Midbrain (tissue), 1 donor: Measurements from ENCODE around the gene FSTL4.

Experiments
- DNase-seq: peaks from one replicate; lab custom pipeline; 2025; lab: John Stamatoyannopoulos, UW

FSTL4 gene

DNA sequence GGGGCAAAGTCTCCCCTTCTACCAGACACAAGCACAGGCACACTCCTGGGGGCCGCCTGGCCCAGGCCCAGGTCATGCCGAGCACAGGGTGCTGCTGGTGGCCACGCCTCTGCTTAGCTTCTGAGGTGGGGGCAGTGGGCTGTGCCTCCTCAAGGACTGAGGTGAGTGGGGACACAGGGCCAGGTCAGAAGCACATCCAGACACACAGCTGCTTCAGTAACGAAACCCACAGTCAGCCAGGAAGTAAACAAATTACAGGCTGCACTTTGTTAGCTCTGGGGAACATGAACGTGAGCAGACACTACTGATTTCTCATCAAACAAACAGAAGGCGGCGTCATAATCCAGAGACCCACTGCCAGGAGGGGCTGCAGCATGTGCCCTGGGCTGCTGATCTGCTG is 368.1 kb downstream of the FSTL4 start:
- no peak for DNase-seq

DNA sequence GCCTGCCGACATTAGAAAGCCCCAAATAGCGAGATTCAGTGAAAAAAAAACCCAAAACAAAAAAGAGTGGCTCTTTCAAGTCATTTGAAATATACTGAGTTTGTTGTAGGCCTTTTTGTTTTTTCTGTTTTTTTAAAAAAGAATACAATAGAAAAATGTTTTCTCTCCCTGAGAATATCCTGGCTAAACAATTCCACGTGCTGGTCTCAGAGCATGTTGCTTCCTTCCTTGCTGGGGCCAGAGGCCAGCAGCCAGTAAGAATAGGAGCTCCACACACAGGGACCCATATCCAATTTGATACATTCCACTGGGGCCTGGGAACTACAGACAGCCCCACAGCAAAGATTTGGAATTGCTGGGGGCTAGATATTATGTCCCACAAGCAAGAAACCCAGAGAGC is 369.1 kb downstream of the FSTL4 start:
- no peak for DNase-seq

DNA sequence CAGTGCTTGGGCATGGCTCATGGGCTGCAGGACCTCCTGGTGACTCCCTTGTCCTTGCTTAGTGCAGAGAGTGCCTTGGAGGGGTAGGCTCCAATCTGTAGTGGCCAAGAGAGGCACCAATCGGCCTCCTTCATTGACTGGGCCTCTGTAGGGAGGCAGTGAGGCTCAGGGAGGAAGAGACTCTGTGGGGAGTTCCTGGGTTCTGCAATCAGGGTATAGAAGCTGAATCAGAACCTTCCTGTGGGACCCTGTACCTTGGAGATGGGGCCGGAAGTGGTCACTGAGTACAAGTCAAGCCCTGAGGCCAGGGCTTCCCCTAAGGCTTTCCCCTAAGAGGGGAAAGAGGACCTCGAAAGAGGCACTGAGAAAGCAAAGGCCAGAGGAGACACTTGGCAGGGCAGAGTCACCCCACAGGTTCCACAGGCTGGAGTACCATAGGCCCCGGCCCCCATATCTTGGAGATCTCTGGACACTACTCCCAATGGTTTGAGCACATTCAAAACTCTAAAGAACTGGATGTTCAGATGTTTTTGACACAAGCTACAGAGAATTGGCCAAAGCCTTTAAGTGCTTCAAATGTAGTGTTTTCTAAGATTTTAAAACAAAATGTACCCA is 370.0 kb downstream of the FSTL4 start:
- no peak for DNase-seq

DNA sequence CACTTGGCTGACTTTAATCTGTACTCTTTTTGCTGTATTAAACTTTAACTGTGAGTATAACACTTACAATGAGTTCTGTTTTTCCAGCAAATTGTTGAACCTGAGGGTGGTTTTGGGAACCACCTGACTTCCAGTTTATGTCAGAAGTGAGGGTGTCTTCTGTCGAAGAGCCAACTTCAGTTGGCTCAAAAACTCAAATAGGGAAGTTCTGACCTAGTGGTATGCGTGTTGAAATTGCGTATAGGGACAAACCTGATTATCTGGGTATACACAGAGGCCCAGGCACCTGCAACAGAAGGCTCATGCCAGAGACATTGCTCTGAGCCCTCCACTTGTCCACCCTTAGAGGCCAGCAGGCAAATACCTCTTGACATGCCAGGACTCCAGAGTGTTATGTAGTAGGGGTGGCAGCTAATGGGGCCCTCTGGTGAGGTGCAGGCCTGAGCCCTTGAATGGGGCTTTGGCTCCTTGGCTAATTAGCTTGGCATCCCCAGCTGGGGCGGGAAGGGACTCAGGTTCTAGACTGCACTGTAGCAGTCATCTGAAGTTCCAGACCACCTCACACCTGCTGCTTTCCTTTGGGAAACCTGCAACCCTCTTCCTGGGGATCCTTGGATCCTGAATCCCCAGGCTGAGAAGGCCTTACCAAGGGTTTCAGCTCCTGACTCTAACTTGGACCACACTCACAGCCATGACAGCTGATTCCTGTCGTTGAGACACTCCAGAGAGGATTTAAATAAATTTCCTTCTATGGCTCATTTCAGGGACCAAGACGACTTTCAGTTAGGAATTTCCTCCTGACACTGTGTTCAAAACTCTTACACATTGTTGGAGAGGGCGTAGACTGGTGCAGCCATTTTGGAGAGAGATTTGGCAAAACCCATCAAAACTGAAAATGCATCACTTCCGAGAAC is 370.9 kb downstream of the FSTL4 start:
- no peak for DNase-seq

- DNase-seq, result no peak
These were observed 371.8 kb downstream of the FSTL4 start for GRCh38 chr5:133240425-133241091.

- no peak for DNase-seq
These were observed 373.7 kb downstream of the FSTL4 start for GRCh38 chr5:133238426-133239205.

DNA sequence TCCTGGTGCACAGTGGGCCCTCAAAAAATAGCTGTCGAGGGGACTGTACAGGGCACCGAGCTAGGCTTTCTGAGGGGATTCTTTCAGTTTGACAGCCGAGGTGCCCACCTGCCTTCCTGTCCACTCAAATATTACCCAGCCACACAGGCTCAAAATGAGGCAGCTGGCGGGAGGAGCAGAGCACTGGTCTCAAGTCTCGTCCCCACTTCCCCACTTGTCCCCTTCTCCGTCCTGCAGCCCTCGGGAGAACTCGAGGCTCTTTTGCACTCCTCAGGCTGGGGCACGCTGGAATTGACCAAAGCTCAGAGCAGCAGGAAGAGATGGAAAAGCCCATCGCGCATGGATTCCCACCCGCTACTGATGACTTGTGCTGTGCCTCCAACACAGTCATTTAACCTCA is 375.4 kb downstream of the FSTL4 start:
- no peak for DNase-seq

GRCh38 chr5:133236541-133236951 is 375.8 kb downstream of the FSTL4 start:
- DNase-seq, result no peak

- DNase-seq, result no peak
These were observed 376.5 kb downstream of the FSTL4 start for GRCh38 chr5:133235696-133236426.

DNA sequence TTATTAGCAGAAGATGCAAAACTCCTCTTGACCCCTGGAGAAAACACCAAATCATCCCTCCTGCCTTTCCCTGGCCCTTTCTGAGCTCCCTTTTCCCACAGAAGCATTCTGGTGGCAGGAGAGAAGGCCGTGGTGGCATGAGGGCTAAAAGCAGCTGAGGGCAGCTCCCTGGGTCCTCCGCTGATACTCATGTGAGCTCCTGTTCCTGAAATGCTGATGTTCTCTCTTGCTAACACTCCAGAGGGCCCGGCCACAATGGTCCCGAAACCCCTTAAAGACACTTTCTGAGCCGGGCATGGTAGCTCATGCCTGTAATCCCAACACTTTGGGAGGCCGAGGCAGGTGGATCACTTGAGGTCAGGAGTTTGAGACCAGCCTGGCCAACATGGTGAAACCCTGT is 377.4 kb downstream of the FSTL4 start:
- DNase-seq, result no peak

GRCh38 chr5:133234273-133234672 is 378.1 kb downstream of the FSTL4 start:
- no peak for DNase-seq

- no peak for DNase-seq
These were observed 378.7 kb downstream of the FSTL4 start for GRCh38 chr5:133233616-133234015.

DNA sequence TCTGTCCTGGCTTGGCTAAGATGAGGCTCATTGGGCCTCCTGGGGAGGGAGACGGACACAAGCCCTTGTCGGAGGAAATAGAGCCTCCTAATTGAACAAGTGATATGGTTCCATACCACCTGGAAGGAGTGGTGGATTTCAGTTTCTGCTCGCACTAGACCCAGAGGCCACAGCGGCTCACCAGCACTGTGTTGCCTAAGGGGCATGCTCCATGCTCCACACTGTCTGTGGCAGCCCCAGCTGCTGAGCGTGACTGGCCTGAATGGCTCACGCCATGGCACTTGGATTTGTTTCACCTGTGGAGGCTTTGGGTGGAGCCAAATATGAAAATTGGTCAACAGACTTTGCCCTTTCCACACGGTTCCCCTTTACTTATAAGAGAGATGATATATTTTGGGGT is 379.4 kb downstream of the FSTL4 start:
- DNase-seq, result no peak

GRCh38 chr5:133232435-133232834 is 379.9 kb downstream of the FSTL4 start:
- no peak for DNase-seq

DNA sequence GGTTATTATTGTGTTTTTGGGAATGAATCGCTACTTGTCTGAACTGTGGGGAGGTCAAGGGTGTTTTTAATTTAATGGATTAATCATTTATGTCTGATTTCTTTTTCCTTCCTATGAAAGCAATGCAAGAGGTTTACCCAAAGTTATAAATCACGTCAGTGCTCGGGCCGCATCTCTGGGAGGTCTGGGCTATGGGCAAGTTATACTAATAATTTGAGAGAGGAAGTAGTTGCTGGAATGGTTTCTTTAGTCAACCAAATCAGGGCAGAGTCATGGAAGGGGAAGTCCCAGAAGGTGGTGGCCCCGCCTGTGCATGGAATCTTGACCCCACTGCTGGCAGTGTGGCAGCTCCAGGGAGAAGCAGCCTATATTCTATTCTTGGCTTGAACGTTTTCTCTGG is 380.3 kb downstream of the FSTL4 start:
- no peak for DNase-seq

- DNase-seq, result no peak
These were observed 381.3 kb downstream of the FSTL4 start for GRCh38 chr5:133230823-133231578.

- DNase-seq, result no peak
These were observed 382.2 kb downstream of the FSTL4 start for GRCh38 chr5:133229931-133230664.

DNA sequence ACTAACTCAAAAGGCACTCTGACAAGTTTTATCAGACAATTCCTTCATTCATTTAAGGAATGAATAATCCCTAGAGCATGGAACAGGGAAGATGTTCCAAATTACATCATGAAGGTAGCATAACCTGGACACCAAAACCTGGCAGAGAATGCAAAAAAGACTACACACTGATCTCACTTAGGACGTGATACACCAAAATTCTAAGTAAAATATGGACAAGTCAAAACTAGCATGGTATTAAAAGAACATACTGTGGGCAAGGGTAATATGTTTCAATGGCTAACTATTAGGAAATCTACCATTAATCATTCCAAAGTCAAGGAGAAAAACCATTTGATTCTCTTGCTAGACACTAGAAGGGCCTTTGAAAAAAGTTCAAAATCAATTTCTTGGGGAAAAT is 384.0 kb downstream of the FSTL4 start:
- no peak for DNase-seq

DNA sequence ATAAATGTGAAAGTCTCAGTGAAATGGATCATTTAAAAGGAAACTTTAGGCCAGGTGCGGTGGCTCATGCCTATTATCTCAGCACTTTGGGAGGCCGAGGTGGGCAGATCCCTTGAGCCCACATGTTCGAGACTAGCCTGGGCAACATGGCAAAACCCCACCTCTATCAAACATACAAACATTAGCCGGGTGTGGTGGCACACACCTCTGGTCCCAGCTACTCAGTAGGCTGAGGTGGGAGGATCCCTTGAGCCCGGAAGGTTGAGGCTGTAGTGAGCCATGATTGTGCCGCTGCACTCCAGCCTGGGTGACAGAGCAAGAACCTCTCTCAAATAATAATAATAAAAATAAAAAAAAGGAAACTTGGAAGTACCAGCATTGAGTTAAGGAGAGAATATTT is 384.4 kb downstream of the FSTL4 start:
- DNase-seq, result no peak

DNA sequence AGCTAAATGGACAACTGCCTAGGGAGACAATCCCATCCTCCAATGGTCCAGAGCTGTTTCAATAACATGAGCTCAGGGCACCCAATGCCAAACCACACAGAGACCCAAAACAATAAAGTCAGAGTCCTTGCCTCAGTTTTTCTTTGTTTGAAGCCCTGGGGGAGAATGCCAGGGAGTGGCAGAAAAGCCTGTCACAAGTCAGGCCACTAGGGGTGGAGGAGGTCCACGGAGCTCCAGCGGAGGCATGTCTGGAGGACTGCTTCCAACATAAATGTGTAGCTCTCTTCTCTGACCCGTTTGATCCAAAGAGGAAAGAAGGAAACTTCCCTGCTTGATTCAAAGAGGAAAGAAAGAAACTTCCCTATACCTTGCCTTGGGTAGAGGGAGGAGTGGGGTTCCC is 385.3 kb downstream of the FSTL4 start:
- DNase-seq, result no peak
